NCI-H82 treated with DMSO at 0.1 percent for 48 hours (cell line): ENCODE measurements around the gene DSC1.
"Not testable (repeated sequence)": the region's sequence is repeated elsewhere in the genome, so short reads cannot be mapped to it uniquely, and the experiment has no call there.

Experiments
- DNase-seq: peaks from one replicate; lab custom pipeline; 2025; ENCODE audit not compliant: unreplicated experiment; lab: John Stamatoyannopoulos, UW

DSC1 gene

DNA sequence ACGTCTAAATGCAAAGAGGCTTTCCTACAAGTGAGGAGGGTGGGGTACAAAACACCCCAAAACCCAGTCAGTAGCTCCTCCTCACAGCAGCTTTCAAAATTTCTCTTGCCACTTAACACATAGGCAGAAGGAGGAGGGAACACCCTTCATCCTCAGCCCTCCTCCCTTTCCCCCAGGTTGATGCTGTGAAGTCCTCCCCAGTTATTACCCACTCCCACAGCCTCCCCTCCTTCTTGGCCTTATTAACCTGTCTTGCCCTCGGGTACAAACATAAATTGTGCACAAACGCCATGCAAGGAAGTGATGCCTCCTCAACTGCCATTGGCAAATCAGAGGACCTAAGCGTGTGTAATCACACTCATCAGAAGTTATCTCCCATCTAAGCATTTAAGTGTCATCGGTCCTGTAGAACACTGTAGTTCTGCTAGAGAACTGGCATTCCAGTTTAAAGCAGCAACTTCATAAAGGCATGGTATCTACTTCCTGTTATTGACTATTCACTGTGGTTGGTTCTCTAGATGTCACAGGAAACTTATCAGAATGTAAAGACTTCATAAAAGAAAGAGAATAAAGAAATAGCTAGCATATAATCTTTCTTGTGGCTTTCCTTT is at the start of gene DSC1:
Gene DSC1, minus strand, starts transcription at position 32 of the 611 bp plus-strand sequence. CDS start 262 bp downstream, outside the sequence.
- no peak for DNase-seq

- DNase-seq, result no peak
These were observed 48.4 kb upstream of the DSC1 start for GRCh38 chr18:31211047-31211446.

- no peak for DNase-seq
These were observed 46.4 kb upstream of the DSC1 start for GRCh38 chr18:31209041-31209440.

DNA sequence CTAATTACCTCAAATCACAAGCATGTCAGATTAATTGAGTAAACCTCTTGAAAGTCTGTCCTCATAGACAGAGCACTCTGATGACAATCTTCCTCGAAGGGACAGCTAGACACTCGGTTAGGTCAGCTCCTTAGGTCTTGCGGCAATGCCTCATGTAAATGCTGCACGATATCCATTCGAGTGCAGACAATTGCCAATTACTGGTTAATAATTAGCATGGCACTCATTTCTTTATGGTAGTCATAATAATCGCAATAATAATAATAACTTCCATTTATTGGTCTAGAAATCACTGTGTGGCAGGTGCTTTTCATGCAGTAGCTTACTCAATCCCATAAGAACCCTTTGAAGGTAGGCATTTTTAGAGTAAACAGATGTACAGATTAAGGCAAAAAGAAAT is 44.7 kb upstream of the DSC1 start:
- no peak for DNase-seq

- no peak for DNase-seq
These were observed 44.2 kb upstream of the DSC1 start for GRCh38 chr18:31206787-31207381.

DNA sequence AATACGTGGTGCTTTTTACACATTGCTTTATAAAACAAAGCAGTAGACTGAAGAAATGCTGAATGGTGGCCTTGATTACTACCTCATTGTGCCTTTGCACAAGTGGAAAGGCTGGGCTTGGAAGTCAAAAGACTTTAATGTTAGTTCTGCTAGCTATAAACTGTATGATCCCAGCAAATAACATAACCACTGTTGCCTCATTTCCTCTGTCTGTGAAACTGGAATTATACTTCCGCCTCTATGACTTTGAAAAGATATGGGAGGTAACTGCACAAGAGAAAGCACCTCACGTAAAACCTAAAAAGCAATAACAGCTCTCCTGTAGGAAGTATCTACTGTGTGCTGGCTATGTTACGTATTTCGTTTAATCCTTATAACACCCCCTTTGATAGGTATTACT is 43.4 kb upstream of the DSC1 start:
- DNase-seq, result no peak

- no peak for DNase-seq
These were observed 42.6 kb upstream of the DSC1 start for GRCh38 chr18:31205273-31205672.

DNA sequence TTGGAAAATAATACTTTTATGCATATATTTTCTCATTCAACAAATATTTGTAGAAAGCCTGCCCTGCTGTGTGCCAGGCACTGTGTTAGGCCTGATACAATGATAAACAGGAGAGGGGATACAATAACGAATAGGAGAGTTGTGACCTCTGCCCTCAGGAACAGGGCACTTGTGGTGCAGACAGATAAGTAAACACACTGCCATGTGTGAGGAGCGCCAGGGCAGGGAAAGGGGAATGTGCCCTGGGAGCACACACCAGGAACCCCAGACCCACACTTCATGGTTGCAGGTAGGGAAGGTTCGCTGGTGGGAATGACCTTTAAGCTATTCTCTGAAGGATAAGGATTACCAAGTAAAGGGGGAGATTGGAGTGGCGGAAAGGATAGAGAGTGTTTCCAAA is 42.2 kb upstream of the DSC1 start:
- no peak for DNase-seq

- DNase-seq, result no peak
These were observed 41.5 kb upstream of the DSC1 start for GRCh38 chr18:31204166-31204565.

DNA sequence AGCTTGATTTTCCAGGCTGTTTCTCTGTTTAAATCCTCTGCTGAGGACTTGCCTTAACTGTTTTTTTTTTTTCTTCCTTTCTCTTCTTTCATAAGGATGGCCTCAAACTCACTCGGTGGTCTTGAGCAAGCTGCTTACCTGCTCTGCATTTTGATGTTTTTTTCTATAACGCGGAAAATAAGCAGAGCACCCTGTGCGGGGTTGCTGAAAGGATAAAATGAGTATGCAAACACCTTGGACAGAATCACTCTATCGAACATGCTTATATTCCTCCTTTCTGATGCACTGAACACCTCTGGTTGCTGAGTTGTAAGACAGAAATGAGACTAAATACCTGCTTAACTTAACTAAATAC is 41.1 kb upstream of the DSC1 start:
- no peak for DNase-seq

- DNase-seq, result no peak
These were observed 40.6 kb upstream of the DSC1 start for GRCh38 chr18:31203096-31203793.

GRCh38 chr18:31199190-31199769 is 36.6 kb upstream of the DSC1 start:
- DNase-seq, result no peak

- DNase-seq, result no peak
These were observed 35.0 kb upstream of the DSC1 start for GRCh38 chr18:31197676-31198075.

- DNase-seq, result no peak
These were observed 32.4 kb upstream of the DSC1 start for GRCh38 chr18:31195063-31195462.

- no peak for DNase-seq
These were observed 29.6 kb upstream of the DSC1 start for GRCh38 chr18:31192086-31192776.

GRCh38 chr18:31190919-31191318 is 28.3 kb upstream of the DSC1 start:
- DNase-seq, result no peak

DNA sequence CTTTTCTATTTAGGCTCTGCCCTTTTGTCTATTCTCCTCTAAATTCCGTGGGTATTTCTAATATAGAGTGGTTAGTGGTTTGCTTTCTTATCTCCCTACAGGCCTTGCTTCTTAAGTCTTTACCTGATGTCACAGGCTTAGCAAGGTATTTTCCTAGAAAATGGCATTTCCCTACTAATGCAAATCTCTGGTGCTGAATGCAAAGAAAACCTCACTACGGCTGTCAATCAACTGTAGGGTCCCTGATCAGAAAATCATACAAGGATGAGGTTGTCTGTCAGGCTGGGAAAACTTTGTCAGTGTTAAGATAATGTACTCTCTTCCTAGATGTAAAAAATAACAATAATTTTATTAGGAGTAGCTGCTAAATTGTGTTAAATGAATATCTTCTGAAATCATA is 27.1 kb upstream of the DSC1 start:
- no peak for DNase-seq

DNA sequence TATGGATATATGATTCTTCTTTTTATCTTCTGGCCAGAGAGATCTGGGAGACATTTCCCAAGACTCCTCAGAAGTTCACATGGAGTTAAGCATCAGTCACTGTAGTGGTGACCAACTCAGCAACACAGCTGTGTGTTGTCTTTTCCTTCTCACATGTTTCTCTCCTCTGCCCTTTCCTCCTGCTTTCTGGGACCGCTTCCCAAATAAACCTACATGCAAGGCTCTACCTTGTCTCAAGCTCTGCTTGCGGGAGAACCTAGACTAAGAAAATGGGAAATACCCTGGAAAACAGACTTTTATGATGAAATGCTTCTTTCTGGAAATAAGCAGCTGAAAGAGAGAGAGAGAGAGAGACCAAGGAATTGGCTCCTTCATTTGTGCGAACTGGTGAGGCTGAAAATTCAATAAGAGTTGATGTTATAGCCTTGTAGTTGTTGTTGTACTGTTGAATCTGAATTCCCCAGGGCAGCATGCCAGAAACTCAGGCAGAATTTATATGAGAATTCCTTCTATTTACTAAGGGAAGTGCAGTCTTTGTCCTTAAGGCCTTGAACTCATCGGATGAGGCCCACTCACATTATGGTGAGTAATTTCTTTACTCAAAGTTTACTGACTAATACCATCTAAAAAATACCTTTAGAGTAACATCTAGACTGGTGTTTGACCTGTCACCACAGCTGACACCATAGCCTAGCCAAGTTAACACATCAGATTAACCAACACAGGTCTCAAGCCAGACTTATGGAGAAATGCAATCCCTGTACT is 22.7 kb upstream of the DSC1 start:
- DNase-seq, result no peak

GRCh38 chr18:31183302-31183701 is 20.6 kb upstream of the DSC1 start:
- DNase-seq, result no peak

GRCh38 chr18:31177369-31177768 is 14.7 kb upstream of the DSC1 start:
- DNase-seq, result not testable (repeated sequence)

DNA sequence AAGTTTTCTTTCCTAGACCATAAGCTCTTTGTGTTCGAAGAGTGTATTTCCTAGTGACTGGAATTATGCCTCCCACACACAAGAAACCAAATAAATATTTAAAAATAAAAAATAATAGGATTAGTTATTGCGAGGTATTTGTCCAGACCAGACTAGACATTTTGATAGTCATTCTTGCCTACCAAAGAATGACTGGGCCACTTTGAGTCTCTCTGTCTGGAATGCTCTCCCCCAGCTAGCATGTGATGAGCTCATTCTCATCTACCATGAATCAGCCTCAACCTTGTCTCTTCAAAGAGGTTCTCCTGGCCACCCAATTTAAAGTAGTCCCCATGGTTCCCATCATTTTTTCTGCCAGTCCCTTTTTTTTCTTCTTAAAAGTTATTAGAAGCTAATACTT is 13.9 kb upstream of the DSC1 start:
- DNase-seq, result no peak
